GM12875 (cell line): ENCODE results near the gene CNR2.
"Not testable (repeated sequence)": the region's sequence is repeated elsewhere in the genome, so short reads cannot be mapped to it uniquely, and the experiment has no call there.

Experiments used
- H3K4me3 ChIP-seq: one replicate; pipeline ENCODE4 v1.5.1; 2011; ENCODE audit warnings: low read depth, low read length, control low read depth
- TF ChIP-seq, protein P1 (sequence below): IDR thresholded peaks from 2 replicates; pipeline ENCODE4 v1.5.1; 2011; ENCODE audit warnings: low read depth, mild to moderate bottlenecking, control low read depth, inconsistent platforms, low read length, moderate library complexity, borderline replicate concordance; ENCODE audit not compliant: insufficient read depth

Gene CNR2

DNA sequence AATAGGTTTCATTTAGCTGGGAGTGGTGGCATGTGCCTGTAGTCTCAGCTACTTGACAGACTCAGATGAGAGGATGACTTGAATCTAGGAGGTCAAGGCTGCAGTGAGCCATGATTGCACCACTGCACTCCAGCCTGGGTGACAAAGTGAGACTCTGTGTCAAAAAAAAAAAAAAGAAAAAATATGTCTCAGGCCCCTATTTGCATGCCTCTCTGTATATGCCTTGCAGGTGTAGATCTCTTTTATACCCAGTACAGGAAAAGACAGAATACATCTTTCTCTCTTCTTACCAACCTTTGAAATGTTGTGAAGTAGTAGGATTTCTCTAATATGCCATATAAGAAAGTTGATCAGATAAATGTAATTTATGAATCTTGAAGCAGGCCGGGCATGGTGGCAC, 6.4 kb downstream of the CNR2 start:
- H3K4me3 ChIP-seq: no peak overlapping the region
- TF ChIP-seq, protein P1, sequence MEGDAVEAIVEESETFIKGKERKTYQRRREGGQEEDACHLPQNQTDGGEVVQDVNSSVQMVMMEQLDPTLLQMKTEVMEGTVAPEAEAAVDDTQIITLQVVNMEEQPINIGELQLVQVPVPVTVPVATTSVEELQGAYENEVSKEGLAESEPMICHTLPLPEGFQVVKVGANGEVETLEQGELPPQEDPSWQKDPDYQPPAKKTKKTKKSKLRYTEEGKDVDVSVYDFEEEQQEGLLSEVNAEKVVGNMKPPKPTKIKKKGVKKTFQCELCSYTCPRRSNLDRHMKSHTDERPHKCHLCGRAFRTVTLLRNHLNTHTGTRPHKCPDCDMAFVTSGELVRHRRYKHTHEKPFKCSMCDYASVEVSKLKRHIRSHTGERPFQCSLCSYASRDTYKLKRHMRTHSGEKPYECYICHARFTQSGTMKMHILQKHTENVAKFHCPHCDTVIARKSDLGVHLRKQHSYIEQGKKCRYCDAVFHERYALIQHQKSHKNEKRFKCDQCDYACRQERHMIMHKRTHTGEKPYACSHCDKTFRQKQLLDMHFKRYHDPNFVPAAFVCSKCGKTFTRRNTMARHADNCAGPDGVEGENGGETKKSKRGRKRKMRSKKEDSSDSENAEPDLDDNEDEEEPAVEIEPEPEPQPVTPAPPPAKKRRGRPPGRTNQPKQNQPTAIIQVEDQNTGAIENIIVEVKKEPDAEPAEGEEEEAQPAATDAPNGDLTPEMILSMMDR: no peak

GRCh38 chr1:23905461-23906025, 7.6 kb downstream of the CNR2 start:
- no peak overlapping the region for H3K4me3 ChIP-seq
- TF ChIP-seq, protein P1: no peak

DNA sequence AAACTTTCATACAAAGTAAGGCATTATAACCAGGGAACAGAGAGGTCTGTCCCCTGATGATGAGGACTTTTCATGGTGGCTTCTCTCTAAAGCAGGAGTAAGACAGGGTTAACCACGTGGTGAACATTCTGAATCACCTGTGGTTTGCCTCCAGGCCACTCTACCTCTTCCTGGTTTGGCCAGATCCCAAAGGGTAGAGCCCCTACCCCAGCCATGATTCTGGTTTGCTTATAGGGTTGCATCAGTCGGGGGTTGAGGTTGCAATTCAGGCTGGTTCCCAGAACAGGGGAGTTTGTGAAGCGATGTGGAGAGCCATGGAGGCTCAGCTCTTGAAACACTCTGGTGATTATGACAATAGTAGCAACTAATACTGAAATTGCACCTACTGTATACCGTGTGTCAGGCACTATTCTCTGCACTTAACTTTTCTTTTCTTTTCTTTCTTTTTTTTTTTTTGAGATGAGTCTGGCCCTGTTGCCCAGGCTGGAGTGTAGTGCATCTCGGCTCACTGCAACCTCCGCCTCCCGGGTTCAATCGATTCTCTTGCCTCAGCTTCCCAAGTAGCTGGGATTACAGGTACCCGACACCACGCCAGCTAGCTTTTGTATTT, 8.3 kb downstream of the CNR2 start:
- TF ChIP-seq, protein P1: no peak
- no peak overlapping the region for H3K4me3 ChIP-seq

DNA sequence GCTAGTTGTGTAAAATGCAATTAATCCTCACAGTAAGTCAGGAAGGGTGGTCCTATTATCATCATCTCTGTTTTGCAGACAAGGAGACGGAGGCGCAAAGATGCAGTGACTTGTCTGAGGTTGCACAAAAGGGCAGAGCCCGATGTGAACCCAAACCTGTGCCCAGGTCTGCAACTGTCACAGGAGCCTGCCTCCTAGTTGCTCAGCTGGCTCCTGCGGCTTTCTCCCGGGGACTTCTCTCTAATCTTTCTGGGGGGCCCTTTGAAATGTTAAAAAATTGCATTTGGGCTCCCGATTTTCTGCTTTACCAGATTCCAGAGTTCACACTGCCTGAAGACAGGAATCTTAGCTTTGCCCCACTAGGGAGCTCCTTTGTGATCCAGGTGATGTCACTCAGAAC, 9.4 kb downstream of the CNR2 start:
- no peak overlapping the region for H3K4me3 ChIP-seq
- TF ChIP-seq, protein P1: no peak

DNA sequence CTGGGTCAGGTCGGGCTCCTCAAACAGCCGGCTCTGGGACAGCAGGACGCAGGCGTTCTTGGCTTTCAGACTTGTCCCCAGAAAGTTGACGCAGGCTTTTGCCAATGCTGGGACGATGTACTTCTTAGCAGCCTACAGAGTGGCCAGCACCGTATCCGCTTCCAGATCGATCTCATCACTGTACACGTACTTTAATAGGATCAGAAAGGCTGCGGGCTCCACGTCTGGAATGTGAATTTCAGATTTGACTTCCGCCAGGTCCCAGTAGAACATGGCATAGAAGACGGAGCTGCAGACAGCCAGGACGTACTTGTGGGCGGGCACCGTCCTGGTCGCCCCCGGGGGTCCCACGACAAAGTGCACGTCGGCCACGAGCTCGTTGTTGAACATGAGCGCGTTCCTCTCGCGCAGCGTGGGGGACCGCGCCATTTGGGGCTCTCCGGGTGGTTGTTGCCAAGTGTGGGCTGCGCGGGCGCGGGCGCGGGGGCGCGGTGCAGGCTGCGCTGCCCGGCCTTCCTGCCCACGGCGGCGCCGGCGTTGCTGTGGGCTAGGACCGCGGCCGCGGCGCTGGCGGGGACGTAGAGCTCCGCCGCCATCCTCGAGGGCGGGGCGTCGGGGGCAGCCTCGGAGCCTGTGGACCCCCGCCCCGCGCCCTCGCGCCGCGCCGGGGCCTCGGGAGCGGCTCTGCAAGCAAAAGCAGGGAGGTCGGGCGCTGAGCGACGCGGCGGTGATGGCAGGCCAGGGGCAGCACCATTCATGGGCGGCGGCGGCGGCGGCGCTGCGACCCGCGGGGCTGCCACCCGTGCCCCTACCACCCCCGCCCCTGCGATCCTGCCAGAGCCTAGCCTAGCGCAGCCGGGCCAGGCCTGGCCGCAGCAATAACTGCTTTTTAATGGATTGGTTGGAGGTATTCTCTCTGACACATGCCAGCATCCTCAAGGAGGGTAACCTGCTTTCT, 10.6 kb downstream of the CNR2 start:
- TF ChIP-seq, protein P1: no peak
- H3K4me3 ChIP-seq: no peak overlapping the region

DNA sequence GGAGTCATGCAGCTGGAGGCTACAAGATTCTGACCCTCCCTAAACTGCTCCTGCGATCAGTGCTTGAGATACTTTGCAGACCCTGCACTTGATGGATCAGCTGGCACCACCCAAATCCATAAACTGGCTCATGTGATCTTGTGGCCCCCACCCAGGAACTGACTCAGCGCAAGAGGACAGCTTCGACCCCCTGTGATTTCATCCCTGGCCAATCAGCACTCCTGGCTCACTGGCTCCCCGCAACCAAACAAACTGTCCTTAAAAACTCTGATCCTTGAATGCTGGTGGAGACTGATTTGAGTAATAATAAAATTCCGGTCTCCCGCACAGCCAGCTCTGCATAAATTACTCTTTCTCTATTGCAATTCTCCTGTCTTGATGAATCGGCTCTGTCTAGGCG, 13.1 kb downstream of the CNR2 start:
- H3K4me3 ChIP-seq: not testable (repeated sequence)

GRCh38 chr1:23899070-23899469, 14.1 kb downstream of the CNR2 start:
- no peak overlapping the region for H3K4me3 ChIP-seq
- TF ChIP-seq, protein P1: no peak
